ENCODE results near the gene ZSCAN26.
A peak's percentile ranks its signal among the peaks of the same experiment; 100 is the strongest.
"Not testable (repeated sequence)": the region's sequence is repeated elsewhere in the genome, so short reads cannot be mapped to it uniquely, and the experiment has no call there.

The ZSCAN26 gene

DNA sequence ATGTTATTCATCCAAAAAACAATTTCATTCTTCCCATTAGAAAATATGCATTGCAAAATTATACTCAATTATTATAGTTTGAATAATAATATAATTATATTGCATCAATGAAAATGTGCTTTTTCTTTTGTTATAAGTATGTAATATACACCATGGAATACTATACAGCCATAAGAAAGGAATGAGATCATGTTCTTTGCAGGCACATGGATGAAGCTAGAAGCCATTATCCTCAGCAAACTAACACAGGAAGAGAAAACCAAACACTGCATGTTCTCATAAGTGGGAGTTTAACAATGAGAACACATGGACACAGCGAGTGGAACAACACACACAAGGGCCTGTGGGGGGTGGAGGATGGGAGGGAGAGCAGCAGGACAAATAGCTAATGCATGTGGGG is 9.9 kb upstream of the ZSCAN26 start:
- DNase-seq: no peak

DNA sequence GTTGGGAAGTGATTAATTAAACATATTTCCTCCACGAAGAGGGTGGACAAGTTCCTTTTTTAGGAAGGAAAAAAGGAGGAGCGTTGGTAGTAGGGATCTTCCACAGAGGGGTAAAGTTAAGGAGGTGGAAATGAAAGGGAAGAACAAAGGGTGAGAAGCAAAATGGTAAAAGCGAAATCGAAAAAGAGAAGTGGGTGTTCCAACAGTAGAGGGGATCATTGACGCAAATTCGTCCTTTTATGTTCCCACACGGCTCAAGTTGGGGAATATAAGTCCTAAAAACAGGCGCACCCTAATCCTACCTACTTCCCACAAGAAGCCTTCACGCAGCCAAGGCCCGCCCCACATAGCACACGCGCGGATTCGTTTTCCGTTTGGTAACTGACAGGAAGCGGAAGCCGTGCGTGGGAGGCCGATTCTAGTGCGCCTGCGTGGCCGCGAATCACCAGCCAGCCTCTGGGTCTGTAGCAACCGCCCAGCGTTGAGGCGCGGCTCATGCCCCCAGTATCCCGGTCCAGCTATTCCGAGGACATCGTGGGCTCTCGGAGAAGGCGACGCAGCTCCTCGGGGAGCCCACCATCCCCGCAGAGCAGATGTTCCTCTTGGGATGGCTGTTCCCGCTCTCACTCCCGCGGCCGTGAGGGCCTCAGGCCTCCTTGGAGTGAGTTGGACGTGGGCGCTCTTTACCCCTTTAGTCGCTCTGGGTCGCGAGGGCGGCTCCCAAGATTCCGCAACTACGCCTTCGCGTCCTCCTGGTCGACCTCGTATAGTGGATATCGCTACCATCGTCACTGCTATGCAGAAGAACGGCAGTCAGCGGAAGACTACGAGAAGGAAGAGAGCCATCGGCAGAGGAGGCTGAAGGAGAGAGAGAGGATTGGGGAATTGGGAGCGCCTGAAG is 7.8 kb upstream of the ZSCAN26 start, which contains the start of gene NKAPL:
Gene NKAPL (plus strand): TSS at position 421 of the 901 bp plus-strand sequence. CDS start 75 bp downstream, at position 496.
- DNase-seq: peak; percentile 76

DNA sequence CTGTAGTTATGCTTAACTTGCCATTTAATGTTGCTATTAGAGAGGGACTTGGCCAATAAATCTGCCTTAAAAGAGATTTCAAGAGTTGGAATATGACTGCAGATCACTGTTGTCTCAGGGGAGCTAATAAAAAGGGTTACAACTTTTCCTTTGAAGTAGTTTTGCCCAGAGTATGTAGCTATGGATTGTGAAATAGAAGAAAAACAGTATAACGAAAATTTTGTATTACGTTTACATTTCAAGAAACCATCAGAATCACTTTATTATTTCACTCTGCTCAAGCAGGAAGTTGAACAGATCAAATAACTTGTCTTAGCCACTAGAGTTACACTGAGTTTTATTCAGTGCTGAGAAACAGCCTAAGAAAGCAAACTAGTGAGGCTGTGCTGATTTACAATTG is 3.0 kb upstream of the ZSCAN26 start:
- no peak for DNase-seq

- peak; percentile 47 for DNase-seq
These were observed 2.0 kb upstream of the ZSCAN26 start for GRCh38 chr6:28264834-28265401.

DNA sequence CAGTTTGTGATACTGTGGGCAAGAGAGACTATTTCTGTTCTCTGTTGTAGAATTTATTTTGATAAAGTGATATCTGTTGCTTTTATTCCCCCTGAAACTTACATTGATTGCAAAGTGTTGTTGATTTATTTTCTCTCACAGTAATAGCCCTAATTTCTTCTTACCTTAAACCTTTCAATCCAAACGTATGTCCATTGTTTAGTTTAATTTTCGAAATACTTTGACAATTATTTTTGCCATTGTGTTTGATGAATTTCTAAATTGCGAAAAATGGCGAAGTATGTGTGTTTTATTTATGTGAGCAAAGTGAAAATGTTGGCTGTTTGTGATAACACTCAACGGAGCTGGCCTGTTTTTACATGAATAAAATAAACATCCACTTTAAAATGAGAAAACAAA is 381 bp upstream of the ZSCAN26 start:
- DNase-seq: no peak

DNA sequence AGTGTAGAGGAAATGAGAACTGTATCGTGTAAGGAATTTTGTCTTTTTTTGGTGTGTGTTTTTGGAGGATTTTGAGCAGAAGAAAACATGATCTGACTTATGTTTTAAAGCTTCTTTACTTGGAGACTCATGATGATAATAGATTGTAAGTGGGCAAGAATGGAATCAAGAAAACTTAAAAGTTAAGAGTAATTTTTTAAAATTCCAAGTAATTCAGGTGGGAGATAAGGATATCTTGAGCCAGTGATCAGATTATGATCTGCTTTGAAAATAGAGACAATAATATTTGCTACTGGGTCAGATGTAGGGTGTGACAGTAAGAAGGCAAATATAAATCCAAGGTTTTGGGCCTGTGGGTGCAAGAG is 734 bp downstream of the ZSCAN26 start:
- no peak for DNase-seq

DNA sequence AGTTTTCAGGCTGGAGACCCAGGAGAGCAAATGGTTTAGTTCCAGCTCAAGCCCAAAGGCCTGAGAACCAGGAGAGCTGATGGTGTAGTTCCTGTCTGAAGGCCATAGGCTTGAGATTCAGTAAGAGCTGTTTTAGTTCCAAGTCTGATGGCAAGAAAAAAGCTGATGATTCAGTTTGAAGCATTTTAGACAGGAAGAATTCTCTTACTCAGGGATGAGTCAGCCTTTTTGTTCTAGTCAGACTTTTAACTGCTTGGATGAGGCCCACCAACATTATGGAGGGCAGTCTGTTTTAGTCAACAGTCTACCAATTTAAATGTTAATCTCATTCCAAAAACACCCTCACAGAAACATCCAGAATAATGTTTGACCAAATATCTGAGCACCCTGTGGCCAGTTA is 2.5 kb downstream of the ZSCAN26 start:
- DNase-seq: peak; percentile 60

DNA sequence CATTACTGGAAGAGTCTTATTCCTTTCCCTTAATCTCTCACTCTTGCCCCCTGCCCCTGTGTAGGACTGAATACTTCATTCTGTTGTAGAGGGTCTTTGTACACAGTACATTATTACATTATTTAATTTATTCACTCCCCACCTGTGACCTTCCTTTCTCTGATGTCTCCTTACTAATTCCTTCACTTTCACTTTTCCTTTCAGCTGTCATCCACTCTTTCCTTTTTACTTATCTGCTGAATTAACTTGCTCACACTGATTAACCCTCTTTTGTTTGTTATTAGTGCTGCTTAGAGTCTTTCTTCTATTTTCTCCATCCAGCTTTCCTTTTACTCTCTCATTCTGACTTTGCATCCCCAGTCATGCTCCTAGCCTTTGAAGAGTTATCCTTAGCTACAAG is 7.9 kb downstream of the ZSCAN26 start:
- no peak for DNase-seq

DNA sequence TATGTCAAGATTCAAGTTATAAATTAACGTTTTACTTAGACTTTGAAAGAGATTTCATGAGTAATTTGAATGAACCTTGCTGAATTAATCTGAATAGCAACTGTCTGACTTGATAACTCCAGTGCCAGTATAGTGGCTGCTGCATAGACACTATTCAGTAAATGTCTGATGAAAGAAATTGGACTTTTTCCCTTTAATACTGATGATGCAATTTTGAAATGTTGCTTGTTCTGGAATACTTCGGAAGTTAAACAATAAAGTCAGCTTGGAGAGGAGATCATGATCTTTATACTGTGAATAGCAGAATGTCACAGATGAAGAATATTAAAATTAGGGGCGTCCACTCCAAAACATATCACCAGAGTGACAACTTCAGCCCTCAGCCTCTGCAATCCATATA is 10.8 kb downstream of the ZSCAN26 start:
- no peak for DNase-seq

DNA sequence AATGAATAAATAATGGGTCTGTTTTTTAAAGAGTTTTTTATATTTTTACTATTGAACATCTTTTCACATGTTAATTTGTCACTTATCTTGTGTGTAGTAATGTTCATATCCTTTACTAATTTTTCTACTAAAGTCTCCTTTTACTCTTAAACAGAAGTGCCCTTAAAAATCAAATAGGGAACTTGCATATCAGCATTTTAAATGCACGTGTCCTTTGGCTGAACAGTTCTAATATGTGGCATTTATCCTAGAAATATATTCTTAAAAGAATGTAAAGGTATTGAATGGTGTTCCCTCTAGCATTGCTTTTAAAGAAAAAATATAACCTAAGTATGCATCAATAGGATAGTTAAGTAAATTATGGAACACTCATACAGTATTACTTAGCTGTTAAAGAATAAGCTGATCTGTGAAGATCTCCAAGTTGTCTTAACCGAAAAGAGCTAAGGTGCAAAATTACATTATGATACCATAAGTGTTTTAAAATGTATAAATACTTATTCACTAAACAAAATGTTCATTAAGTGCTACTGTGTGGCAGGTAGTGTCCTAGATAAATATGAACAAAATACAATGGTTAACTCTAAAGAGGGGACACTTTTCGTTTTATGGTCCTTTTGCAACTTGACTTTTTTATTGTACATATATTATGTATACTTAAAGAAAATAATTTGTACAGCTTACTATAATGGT is 13.8 kb downstream of the ZSCAN26 start:
- DNase-seq: peak; percentile 12

- peak; percentile 91 for DNase-seq
These were observed 14.5 kb downstream of the ZSCAN26 start, which contains the start of gene PGBD1 for GRCh38 chr6:28281288-28282064. Gene PGBD1, plus strand, starts transcription at chr6:28281572. Its CDS starts 2,242 bp downstream, at chr6:28283814.

GRCh38 chr6:28282926-28283325 is 16.0 kb downstream of the ZSCAN26 start:
- DNase-seq: peak; percentile 48

GRCh38 chr6:28291573-28291972 is 24.6 kb downstream of the ZSCAN26 start:
- DNase-seq: no peak

DNA sequence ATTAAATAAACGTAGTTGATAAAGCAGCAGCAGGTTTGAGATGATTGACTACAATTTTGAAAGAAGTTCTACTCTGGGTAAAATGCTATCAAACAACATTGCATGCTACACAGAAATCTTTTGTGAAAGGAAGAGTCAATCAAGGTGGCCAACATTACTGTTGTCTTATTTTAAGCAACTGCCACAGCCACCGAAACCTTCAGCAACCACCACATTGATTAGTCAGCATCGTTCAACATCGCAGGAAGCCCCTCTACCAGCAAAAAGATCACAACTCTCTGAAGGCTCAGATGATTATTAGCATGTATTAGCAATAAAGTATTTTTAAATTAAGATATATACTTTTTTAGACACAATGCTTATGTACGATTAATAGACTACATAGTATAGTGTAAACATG is 28.4 kb downstream of the ZSCAN26 start:
- no peak for DNase-seq

GRCh38 chr6:28296520-28297060 is 29.6 kb downstream of the ZSCAN26 start:
- no peak for DNase-seq

DNA sequence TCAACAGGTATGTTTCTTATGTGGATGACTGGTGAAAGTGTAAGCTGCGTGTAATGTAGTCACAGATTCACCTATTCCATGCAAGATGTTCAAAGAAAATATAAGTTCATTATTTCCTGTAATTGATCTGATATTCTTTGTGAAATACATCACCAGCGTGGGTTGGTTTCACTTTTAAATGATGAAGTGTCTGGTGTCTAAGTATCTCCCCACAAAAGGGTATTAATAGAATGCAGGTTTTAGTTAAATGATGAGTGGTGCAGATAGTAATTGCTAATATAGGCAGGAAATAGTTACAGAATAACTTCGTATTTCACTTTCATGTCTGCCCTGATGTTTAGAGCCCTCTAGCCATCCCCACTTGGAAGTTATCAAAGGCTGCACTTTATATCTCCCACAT is 36.6 kb downstream of the ZSCAN26 start:
- no peak for DNase-seq

- not testable (repeated sequence) for DNase-seq
These were observed 39.4 kb downstream of the ZSCAN26 start for GRCh38 chr6:28306363-28306762.

DNA sequence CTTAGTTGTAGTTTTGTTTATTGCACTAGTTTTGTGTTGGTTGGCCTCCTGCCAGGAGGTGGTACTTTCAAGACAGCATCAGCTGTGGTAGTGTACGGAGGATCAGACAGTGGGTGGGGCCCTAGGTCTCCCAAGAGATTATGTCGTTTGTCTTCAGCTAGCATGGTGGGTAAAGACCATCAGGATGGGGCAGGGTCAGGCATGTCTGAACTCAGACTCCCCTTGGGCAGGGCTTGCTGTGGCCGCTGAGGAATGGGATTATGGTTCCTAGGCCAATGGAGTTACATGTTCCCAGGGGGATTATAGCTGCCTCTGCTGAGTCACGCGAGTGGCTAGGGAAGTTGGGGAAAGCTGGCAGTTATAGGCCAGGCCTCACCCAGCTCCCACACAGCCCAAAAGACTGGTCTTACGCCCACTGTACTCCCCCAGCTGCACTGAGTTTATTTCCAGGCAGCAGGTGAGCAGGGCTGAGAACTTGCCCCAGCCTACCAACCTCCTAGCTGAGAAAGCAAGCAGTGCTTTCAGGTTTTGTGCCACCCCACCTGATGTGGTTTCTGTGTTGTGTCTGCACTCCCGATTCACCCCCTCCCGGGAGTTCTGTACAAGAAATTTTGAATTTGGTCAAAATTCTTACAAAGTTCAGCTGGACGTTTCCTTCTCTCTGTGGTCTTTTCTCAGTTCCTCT is 44.3 kb downstream of the ZSCAN26 start:
- no peak for DNase-seq

DNA sequence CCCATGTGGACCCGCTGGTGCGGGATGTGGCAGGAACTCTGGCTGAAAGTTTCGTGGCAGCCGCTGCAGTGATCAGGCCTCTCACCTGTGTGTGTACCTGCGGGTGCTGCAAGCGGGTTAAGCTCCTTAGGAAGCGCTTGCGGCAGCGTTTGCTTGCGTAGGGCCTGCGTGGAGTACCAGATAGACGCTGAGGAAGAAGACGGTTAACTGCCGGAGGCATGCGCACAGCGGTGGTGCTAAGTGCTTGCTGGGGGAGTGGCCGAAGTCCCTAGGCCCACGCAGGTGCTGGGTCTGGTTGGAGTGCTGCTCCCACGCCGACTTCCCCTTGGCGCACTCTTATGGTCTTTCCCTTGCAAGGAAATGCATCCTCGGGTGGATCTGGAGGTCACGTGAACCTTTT is 46.0 kb downstream of the ZSCAN26 start:
- no peak for DNase-seq

GRCh38 chr6:28315628-28316027 is 48.7 kb downstream of the ZSCAN26 start:
- peak; percentile 39 for DNase-seq

GRCh38 chr6:28317866-28318265 is 50.9 kb downstream of the ZSCAN26 start:
- not testable (repeated sequence) for DNase-seq

- DNase-seq: no peak
These were observed 55.7 kb downstream of the ZSCAN26 start for GRCh38 chr6:28322661-28323060.
